Thoracic aorta (tissue), 2 donors: ENCODE results near the gene BDH1. TPM values are rescaled to one million over a fixed set of nuclear protein-coding genes. Genes with fewer than 3 reads are reported as not detected.

Experiments
- ATAC-seq: fragments of 150-250 bp; one replicate; pipeline ENCODE4 v1.8.0; 2017; ENCODE audit warnings: low read depth; ENCODE audit not compliant: insufficient number of reproducible peaks, low FRiP score
- DNase-seq: peaks from one replicate; pipeline ENCODE4 v3.0.0-alpha.2; 2020; ENCODE audit warnings: low spot score
- H3K27ac ChIP-seq, 2 donors: fragments of 200-600 bp; sonication (generic); 1 replicate in 1 of 2; 2 replicates in 1 of 2; pipeline ENCODE4 v1.5.1; 2016; ENCODE audit warnings: mild to moderate bottlenecking in 2 of 2, moderate library complexity in 2 of 2
- H3K27me3 ChIP-seq: fragments of 200-600 bp; sonication (generic); replicated peaks from 2 replicates; pipeline ENCODE4 v1.6.0; 2016; ENCODE audit warnings: mild to moderate bottlenecking; ENCODE audit not compliant: insufficient read depth
- H3K36me3 ChIP-seq: fragments of 200-600 bp; sonication (generic); one replicate; pipeline ENCODE4 v1.5.1; 2016
- H3K4me1 ChIP-seq, 2 donors: fragments of 200-600 bp; sonication (generic); 1 replicate in 1 of 2; 2 replicates in 1 of 2; pipeline versions ENCODE4 v1.5.1 to v1.6.0; 2016; ENCODE audit warnings: low read depth in 2 of 2, mild to moderate bottlenecking in 1 of 2; ENCODE audit not compliant: control insufficient read depth in 1 of 2
- H3K4me3 ChIP-seq: fragments of 200-600 bp; sonication (generic); 2 replicates; pipeline ENCODE4 v1.5.1; 2016; ENCODE audit warnings: mild to moderate bottlenecking
- H3K9me3 ChIP-seq: fragments of 200-600 bp; sonication (generic); 2 replicates; pipeline ENCODE4 v1.5.1; 2016
- total RNA-seq, 2 donors: library from RNA; depleted of rRNA; stranded (reverse); fragments of >200 nt; gene quantifications; one replicate each; pipeline versions ENCODE4 v1.1.0 to v1.2.3, GENCODE V29; 2016
- TF ChIP-seq, protein P1 (sequence below): fragments of 200-600 bp; sonication (generic); IDR thresholded peaks from one replicate; pipeline ENCODE4 v1.5.1; 2019; ENCODE audit warnings: antibody characterized with exemption

The BDH1 gene
- total RNA-seq, 2 donors from 2014 or later: 5.3 to 15.4 TPM

GRCh38 chr3:197516517-197516889, 39.3 kb downstream of the BDH1 start:
- Histone ChIP-seq H3K36me3 (no peaks in the 10 kb centered on the region), H3K27ac (no peak overlapping the region), H3K27me3 (no peaks in the 10 kb centered on the region), H3K9me3 (no peaks in the 10 kb centered on the region), H3K4me1 (no peaks in the 10 kb centered on the region), H3K4me3 (no peak overlapping the region)
- TF ChIP-seq, protein P1, sequence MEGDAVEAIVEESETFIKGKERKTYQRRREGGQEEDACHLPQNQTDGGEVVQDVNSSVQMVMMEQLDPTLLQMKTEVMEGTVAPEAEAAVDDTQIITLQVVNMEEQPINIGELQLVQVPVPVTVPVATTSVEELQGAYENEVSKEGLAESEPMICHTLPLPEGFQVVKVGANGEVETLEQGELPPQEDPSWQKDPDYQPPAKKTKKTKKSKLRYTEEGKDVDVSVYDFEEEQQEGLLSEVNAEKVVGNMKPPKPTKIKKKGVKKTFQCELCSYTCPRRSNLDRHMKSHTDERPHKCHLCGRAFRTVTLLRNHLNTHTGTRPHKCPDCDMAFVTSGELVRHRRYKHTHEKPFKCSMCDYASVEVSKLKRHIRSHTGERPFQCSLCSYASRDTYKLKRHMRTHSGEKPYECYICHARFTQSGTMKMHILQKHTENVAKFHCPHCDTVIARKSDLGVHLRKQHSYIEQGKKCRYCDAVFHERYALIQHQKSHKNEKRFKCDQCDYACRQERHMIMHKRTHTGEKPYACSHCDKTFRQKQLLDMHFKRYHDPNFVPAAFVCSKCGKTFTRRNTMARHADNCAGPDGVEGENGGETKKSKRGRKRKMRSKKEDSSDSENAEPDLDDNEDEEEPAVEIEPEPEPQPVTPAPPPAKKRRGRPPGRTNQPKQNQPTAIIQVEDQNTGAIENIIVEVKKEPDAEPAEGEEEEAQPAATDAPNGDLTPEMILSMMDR: no peak
- ATAC-seq (no peak), DNase-seq (no peak)

GRCh38 chr3:197514786-197515355, 40.9 kb downstream of the BDH1 start:
- no peak for DNase-seq
- TF ChIP-seq, protein P1: no peak
- H3K27ac ChIP-seq: no peak overlapping the region

GRCh38 chr3:197513953-197514785, 41.6 kb downstream of the BDH1 start:
- Histone ChIP-seq H3K36me3 (no peaks in the 10 kb centered on the region), H3K4me3 (no peak overlapping the region), H3K4me1 (no peaks in the 10 kb centered on the region), H3K27ac (no peak overlapping the region), H3K9me3 (no peaks in the 10 kb centered on the region), H3K27me3 (no peaks in the 10 kb centered on the region)
- ATAC-seq (no peak), DNase-seq (no peak)
- TF ChIP-seq, protein P1: no peak

More at GRCh38 chr3:197514786-197515355, 40.9 kb downstream of the BDH1 start:
- Histone ChIP-seq H3K27me3 (no peaks in the 10 kb centered on the region), H3K36me3 (no peaks in the 10 kb centered on the region), H3K4me1 (no peaks in the 10 kb centered on the region), H3K4me3 (no peak overlapping the region), H3K9me3 (no peaks in the 10 kb centered on the region)
- ATAC-seq: no peak

- Histone ChIP-seq H3K36me3 (no peaks in the 10 kb centered on the region), H3K27ac (no peak overlapping the region), H3K4me3 (no peak overlapping the region), H3K27me3 (no peaks in the 10 kb centered on the region), H3K4me1 (no peaks in the 10 kb centered on the region), H3K9me3 (no peaks in the 10 kb centered on the region)
- ATAC-seq: no peak
- TF ChIP-seq, protein P1: no peak
- DNase-seq: no peak
Measured at GRCh38 chr3:197512691-197513571, 42.8 kb downstream of the BDH1 start.
